Gastrocnemius medialis (tissue), 4 donors: ENCODE results near the gene ADAM12.

Experiments
- POLR2A ChIP-seq, 2 donors: fragments of 450-650 bp; IDR thresholded peaks; one replicate each; pipeline ENCODE4 v1.6.1; 2017; ENCODE audit warnings: antibody characterized with exemption in 2 of 2, mild to moderate bottlenecking in 2 of 2, moderate library complexity in 2 of 2
- TF ChIP-seq, protein P1 (sequence below), 5 experiments: fragments of 450-650 bp in 3 of 5; fragments of 200-600 bp in 2 of 5; sonication (generic) in 2 of 5; IDR thresholded peaks in 4 of 5; conservative IDR thresholded peaks in 1 of 5; 1 replicate in 4 of 5; 2 replicates in 1 of 5; pipeline ENCODE4 v1.5.1; 2016 to 2019; ENCODE audit warnings: antibody characterized with exemption in 5 of 5, mild to moderate bottlenecking in 3 of 5, moderate library complexity in 3 of 5

DNA sequence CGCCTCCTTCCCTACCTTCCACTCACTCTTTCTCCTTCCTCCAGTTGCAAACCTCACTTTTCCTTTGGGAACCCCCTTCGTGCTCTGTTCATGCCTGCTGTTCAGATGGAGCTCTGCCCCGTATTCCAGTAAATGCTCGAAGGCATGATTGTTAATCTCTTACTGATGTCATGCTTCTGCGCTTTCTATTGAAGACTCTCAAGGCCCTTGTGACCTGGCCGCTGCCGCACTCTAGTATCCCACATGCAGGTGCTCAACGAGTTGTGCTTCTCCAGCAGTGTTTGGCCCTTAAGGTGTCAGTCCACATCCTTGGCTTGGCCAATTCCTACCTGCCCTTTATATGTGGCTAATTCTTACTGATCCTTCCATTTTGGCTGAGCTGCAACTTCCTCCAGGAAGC is 158.6 kb downstream of the ADAM12 start:
- TF ChIP-seq, protein P1, sequence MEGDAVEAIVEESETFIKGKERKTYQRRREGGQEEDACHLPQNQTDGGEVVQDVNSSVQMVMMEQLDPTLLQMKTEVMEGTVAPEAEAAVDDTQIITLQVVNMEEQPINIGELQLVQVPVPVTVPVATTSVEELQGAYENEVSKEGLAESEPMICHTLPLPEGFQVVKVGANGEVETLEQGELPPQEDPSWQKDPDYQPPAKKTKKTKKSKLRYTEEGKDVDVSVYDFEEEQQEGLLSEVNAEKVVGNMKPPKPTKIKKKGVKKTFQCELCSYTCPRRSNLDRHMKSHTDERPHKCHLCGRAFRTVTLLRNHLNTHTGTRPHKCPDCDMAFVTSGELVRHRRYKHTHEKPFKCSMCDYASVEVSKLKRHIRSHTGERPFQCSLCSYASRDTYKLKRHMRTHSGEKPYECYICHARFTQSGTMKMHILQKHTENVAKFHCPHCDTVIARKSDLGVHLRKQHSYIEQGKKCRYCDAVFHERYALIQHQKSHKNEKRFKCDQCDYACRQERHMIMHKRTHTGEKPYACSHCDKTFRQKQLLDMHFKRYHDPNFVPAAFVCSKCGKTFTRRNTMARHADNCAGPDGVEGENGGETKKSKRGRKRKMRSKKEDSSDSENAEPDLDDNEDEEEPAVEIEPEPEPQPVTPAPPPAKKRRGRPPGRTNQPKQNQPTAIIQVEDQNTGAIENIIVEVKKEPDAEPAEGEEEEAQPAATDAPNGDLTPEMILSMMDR (IDR thresholded peaks at IDR 0.05 in 4 of 5, conservative IDR thresholded peaks at IDR 0.05 in 1 of 5): no peak
- no peak for TF ChIP-seq POLR2A (IDR thresholded peaks at IDR 0.05)
